Panc1 (cell line): ENCODE measurements around the gene ITPKB.

ENCODE experiments used
- CTCF ChIP-seq: fragments of 450-650 bp; IDR thresholded peaks from 2 replicates; pipeline ENCODE4 v1.5.1; 2017; ENCODE audit warnings: mild to moderate bottlenecking
- POLR2AphosphoS5 ChIP-seq: IDR thresholded peaks from 2 replicates; pipeline ENCODE4 v1.6.1; 2012; ENCODE audit warnings: mild to moderate bottlenecking, low read depth, low read length, moderate library complexity
- REST ChIP-seq, 2 experiments: IDR thresholded peaks; 2 replicates each; pipeline ENCODE4 v1.6.1; 2011 to 2012; ENCODE audit warnings: low read depth in 2 of 2, control low read depth in 1 of 2, low read length in 1 of 2, mild to moderate bottlenecking in 1 of 2, moderate library complexity in 1 of 2; ENCODE audit not compliant: insufficient read depth in 1 of 2
- TCF7L2 ChIP-seq: IDR thresholded peaks from 2 replicates; pipeline ENCODE4 v1.6.1; 2011; ENCODE audit warnings: mild to moderate bottlenecking, low read depth, low read length, inconsistent platforms

- TF ChIP-seq CTCF (no peak), TCF7L2 (no peak), POLR2AphosphoS5 (no peak), REST (IDR thresholded peaks at IDR 0.05; ENCODE audit: insufficient read depth in 1 of 2, low read depth in 2 of 2, low read length in 1 of 2) (no peak)
Observed at GRCh38 chr1:226632922-226633351, 106.1 kb downstream of the ITPKB start.
